Left ventricle myocardium superior (tissue), 1 donor: ENCODE measurements around the gene NUP210. TPM values are rescaled to one million over a fixed set of nuclear protein-coding genes. Genes with fewer than 3 reads are reported as not detected.

ENCODE experiments used
- ATAC-seq: fragments of 200-7000 bp; cut with Tn5 transposase; one replicate; pipeline ENCODE4 v1.9.1; 2020; ENCODE audit warnings: mild to moderate bottlenecking, moderate library complexity
- DNase-seq: peaks from one replicate; pipeline ENCODE4 v3.0.0-alpha.2; 2020
- intact Hi-C: fragments of 100-400 bp; cut with micrococcal nuclease; formaldehyde crosslinking; loops from one replicate; pipeline ENCODE4 v1.11.0; 2022
- total RNA-seq: library from RNA; stranded (reverse); fragmentation: NEBNext Ultra II Directional; extraction: Animal tissue kit (Norgen Biotek cat#: 25700); gene quantifications from one replicate; pipeline ENCODE4 v1.2.1, GENCODE V29; 2021
- donor health status: DM: no; HTN: yes; CAD: no; lungs with severe emphysema.

NUP210 gene
- total RNA-seq, 1 donor from 2014 or later, result 3.9 TPM

GRCh38 chr3:13309004-13309403 is 111.1 kb downstream of the NUP210 start:
- intact Hi-C loops, result no loop called here
- DNase-seq, result peak; percentile 19
- ATAC-seq, result no peak

DNA sequence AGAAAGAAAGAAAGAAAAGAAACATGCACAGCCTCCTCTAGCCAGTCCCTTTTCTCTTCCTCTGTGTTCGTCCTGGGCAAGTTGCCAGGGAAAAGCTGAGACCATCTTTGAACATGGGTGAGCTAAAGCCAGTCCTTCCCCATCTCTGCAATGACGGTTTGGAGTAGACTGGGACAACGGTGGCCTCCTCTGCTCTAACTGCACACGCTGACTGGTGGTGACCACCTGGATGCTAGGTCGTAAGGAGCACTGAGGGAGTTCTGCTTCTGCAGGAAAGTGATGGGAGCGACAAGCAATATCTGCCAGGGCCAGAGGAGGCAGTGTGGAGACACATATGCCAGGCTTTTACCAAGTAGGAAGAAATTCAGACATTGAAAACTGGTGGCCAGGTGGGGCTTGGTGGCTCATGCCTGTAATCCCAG is 111.7 kb downstream of the NUP210 start:
- ATAC-seq (no peak), DNase-seq (no peak)
- intact Hi-C loops, result no loop called here

- intact Hi-C loops, result no loop called here
These were observed 113.1 kb downstream of the NUP210 start for GRCh38 chr3:13307041-13307440.

GRCh38 chr3:13305623-13306022 is 114.5 kb downstream of the NUP210 start:
- intact Hi-C loops, result no loop called here
- ATAC-seq (no peak), DNase-seq (no peak)

More at GRCh38 chr3:13307041-13307440, 113.1 kb downstream of the NUP210 start:
- no peak for DNase-seq
- ATAC-seq, result no peak

DNA sequence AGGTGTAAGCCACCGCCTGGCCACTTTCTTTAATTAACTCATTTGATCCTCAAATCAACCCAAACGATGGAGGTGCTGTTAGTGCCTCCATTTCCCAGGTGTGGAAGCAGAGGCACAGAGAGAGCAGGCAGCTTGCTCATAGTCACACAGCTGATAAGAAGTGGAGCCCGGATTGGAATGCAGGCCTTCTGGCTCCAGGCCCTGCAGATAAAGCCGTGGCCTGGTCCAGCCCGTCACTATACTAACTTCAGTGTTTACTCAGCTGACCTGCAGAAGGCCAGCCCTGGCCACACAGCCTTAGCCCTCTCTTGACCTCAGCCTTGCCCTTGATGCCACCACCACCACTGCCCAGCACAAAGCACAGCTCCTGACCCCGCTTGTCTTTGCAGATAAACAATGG is 116.7 kb downstream of the NUP210 start:
- intact Hi-C loops, result no loop called here
- ATAC-seq, result peak; percentile 25
- no peak for DNase-seq

- intact Hi-C loops, result no loop called here
- ATAC-seq (peak; percentile 32), DNase-seq (no peak)
These were observed 118.7 kb downstream of the NUP210 start for GRCh38 chr3:13301286-13301987.

DNA sequence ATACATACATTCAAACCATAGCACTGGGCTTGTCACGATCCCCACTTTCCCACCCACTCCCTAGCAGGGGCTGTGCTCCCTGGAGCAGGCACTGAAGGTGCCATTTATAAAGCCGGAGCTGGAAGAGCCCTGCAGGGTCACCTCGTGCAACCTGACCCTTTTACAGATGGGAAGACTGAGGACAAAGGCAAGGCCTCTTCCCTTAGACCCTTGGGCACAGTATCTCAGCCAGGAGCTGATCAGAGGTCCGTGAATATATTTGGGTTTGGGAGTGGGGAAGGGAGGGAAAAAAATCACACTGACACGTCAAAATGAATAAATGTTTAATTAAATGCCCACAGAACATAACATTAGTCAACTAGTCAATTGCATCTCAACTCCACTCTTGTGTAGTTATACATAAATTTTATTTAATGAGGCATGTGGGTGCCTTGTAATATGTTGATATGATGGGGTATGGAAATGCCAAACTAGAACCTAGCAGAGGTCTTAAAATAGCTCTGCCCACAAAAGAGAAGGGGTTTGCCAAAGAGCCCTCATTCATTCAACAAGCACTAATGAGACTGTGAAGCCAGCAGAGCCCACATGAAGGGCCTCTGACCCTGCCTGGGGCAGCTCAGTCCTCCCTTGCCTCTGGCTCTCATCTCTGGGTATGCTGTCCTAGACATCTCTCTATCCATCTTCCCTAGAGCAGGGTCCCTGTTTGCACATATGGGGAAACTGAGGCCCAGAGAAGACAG is 119.4 kb downstream of the NUP210 start:
- no peak for DNase-seq
- intact Hi-C loops, result no loop called here
- ATAC-seq, result no peak

GRCh38 chr3:13299531-13300155 is 120.5 kb downstream of the NUP210 start:
- DNase-seq, result no peak
- intact Hi-C loops, result no loop called here
- no peak for ATAC-seq

DNA sequence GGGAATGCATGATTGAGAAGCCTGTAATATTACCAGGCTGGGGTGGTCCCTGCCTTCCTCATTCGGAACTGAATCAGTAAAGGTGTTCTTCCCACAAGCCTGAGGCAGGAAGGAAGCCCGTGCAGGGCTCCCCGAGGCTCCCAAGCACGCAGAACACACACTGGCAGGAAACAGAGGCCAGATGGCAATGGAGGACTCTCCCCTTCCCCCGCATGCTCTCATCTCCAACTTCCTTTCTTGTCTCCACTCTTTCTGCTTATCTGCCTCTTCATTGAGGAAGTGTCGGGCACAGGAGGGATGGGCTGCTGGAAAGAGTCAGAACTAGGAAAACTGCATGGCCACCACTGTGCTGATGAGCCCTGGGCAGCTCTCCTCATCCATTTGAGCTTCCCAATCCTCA is 123.5 kb downstream of the NUP210 start:
- DNase-seq (no peak), ATAC-seq (no peak)
- intact Hi-C loops, result no loop called here

- intact Hi-C loops, result no loop called here
- ATAC-seq (no peak), DNase-seq (no peak)
These were observed 125.4 kb downstream of the NUP210 start for GRCh38 chr3:13294442-13295351.

- DNase-seq (no peak), ATAC-seq (no peak)
- intact Hi-C loops, result no loop called here
These were observed 127.7 kb downstream of the NUP210 start for GRCh38 chr3:13292375-13292774.

- DNase-seq, result no peak
- intact Hi-C loops, result no loop called here
- ATAC-seq, result no peak
These were observed 129.2 kb downstream of the NUP210 start for GRCh38 chr3:13290941-13291340.

DNA sequence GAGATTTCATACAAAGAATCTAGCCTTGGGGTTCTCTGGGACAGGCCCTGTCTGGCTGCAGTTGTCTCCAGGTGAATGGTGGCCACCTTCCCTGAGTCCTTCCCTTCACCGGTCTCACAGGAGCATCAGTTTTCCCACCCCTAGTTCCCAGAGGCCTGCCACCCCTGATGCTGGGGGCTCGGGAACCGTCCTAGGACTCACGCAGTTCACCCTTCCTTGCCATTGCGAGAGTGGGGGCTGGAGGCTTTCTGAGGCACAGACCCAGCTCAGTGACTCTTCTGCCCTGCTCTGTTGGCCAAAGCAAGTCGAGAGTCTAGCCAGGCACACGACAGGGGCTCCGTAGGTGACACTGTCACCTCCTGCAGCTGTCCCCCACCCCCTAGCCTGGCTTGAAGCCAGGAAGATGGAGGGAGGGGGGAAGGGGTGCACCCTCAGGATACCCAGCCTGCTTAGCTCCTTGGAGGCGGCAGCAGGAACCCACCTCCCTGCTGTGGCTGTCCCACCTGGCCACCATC is 130.3 kb downstream of the NUP210 start:
- ATAC-seq (no peak), DNase-seq (no peak)
- intact Hi-C loops, result no loop called here

DNA sequence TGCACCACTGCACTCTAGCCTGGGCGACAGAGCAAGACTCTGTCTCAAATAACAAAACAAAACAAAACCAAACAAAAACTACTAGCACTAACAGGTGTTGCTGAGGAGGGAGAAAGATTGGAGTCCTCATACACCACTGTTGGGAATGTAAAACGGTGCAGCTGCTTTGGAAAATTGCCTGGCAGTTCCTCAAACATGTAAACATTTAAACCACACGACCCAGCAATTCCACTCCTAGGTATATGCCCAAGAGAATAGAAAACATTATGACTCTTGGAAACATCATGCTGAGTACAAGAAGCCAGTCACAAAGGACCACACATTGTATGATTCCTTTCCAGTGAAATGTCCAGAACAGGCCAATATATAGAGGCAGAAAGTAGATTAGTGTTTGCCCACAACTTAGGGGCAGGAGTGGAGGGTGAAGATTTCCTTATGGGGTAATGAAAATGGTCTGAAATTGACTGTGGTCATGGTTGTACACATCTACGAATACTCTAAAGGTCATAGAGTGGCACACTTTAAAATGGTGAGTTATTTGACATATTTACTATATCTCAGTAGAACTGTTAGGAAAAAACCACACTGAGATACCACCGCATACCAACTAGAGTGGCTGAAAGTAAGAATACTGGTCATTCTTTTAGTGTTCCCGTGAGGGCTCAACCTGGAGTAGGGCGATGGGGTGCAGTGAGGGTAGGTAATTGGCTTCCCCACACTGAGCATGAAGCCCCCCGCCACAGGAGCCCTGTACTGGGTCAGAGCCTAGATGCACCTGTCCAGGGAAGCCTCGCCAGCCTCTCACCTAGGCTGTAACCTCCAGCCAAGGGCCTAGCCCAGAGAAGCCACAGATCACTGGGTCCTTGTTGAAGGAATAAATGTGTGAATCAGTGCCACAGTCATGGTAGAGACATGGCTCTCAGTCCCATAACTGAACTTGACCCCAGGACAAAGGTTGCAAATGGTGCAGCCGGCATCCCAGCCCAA is 131.1 kb downstream of the NUP210 start:
- no peak for DNase-seq
- ATAC-seq, result no peak
- intact Hi-C loops, result no loop called here

GRCh38 chr3:13287833-13288232 is 132.3 kb downstream of the NUP210 start:
- ATAC-seq, result no peak
- intact Hi-C loops, result no loop called here
- DNase-seq, result no peak

GRCh38 chr3:13286873-13287272 is 133.2 kb downstream of the NUP210 start:
- DNase-seq (no peak), ATAC-seq (no peak)
- intact Hi-C loops, result no loop called here

DNA sequence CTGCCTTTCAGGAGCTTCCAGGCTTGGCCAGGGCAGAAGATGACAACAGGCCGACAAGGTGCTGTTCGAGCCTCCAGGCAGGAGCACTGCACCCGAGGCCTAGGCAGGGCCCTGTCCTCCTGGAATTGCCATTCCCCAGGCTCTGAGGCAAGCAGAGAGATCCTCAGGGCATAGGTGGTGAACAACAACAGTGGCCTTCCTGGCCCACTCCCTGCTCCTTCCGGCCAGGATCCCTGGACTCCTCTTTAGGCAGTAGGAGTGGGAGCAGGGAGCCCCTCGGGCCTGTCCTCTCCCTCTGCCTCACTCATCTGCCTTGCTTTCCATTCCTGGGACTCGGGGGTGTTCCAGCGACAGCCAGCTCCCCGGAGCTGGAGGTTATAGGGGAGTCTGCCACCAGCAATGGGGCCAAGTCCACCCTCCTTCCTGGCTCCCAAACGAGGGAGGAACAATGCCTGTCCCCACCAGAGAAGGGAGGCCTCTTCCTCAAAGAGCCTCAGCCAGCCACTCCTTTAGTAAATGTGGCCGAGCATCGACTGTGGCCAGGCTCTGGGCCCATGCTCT is 135.0 kb downstream of the NUP210 start:
- DNase-seq (no peak), ATAC-seq (no peak)
- intact Hi-C loops, result no loop called here

DNA sequence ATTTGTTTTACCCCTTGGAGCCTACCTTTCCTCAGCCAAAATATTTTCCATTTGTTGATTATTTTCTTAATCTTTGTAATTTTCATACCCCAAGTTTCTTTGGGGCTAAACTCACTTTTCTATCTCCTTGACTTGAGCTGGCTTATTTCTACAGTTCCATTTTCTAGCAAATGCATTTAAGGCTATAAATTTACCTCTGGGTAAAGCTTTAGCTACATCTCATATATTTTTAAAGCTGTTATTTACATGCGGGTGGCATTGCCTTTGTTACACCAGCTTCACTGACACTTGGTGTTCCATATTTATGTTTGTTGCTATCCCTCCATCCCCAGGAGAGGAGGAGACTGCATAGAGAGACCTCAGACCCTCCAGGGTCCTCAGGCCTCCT is 136.3 kb downstream of the NUP210 start:
- intact Hi-C loops, result no loop called here
- no peak for ATAC-seq
- no peak for DNase-seq
